ENCODE data around the gene FGF19. TPM values are rescaled to one million over a fixed set of nuclear protein-coding genes. Genes with fewer than 3 reads are reported as not detected.

Gene FGF19
- total RNA-seq, 4 donors from 2014 or later: not detected

- DNase-seq (ENCODE audit: low spot score): no peak
- ATAC-seq (ENCODE audit: low FRiP score): no peak
- no peak for TF ChIP-seq CTCF (IDR thresholded peaks at IDR 0.05)
Observed at GRCh38 chr11:69660001-69660500, 43.8 kb downstream of the FGF19 start.

GRCh38 chr11:69659591-69659990, 44.2 kb downstream of the FGF19 start:
- TF ChIP-seq CTCF (IDR thresholded peaks at IDR 0.05): no peak
- ATAC-seq (ENCODE audit: low FRiP score) (no peak), DNase-seq (ENCODE audit: low spot score) (no peak)

- DNase-seq (ENCODE audit: low spot score) (no peak), ATAC-seq (ENCODE audit: low FRiP score) (no peak)
- TF ChIP-seq CTCF (IDR thresholded peaks at IDR 0.05): no peak
Observed at GRCh38 chr11:69658626-69659450, 45.0 kb downstream of the FGF19 start.

- DNase-seq (ENCODE audit: low spot score): no peak
- ATAC-seq (ENCODE audit: low FRiP score): no peak
- no peak for TF ChIP-seq CTCF (IDR thresholded peaks at IDR 0.05)
Observed at GRCh38 chr11:69657911-69658625, 45.8 kb downstream of the FGF19 start.

- no peak for ATAC-seq (ENCODE audit: low FRiP score)
- no peak for TF ChIP-seq CTCF (IDR thresholded peaks at IDR 0.05)
- DNase-seq (ENCODE audit: low spot score): no peak
Observed at GRCh38 chr11:69657456-69657910, 46.3 kb downstream of the FGF19 start.

GRCh38 chr11:69656536-69657455, 47.0 kb downstream of the FGF19 start:
- TF ChIP-seq CTCF (IDR thresholded peaks at IDR 0.05): no peak
- DNase-seq (ENCODE audit: low spot score): no peak
- ATAC-seq (ENCODE audit: low FRiP score): no peak
